Measurements from ENCODE around the gene CAPN3.

DNA sequence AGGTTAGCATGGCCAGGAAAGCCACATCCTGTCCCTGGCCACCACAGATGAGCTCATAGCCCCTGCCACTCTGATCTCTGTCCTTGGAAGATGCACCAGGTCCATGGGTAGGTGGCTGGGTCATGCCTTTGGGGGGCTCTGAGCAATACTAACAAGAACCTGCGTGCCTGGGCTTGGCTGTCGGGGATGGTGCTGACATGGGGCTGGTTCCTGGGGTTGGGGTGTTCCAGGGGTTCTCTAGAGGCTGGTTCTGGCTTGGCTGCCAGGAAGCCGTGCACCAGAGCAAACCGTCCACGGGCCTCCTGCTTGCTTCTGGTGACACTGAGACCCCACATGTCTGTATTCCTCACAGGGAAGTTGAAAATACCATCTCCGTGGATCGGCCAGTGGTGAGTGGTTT, 44.1 kb downstream of the CAPN3 start:
- TF ChIP-seq, protein P1, sequence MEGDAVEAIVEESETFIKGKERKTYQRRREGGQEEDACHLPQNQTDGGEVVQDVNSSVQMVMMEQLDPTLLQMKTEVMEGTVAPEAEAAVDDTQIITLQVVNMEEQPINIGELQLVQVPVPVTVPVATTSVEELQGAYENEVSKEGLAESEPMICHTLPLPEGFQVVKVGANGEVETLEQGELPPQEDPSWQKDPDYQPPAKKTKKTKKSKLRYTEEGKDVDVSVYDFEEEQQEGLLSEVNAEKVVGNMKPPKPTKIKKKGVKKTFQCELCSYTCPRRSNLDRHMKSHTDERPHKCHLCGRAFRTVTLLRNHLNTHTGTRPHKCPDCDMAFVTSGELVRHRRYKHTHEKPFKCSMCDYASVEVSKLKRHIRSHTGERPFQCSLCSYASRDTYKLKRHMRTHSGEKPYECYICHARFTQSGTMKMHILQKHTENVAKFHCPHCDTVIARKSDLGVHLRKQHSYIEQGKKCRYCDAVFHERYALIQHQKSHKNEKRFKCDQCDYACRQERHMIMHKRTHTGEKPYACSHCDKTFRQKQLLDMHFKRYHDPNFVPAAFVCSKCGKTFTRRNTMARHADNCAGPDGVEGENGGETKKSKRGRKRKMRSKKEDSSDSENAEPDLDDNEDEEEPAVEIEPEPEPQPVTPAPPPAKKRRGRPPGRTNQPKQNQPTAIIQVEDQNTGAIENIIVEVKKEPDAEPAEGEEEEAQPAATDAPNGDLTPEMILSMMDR (IDR thresholded peaks at IDR 0.05 in 4 of 5, conservative IDR thresholded peaks at IDR 0.05 in 1 of 5): no peak
- no peak for TF ChIP-seq POLR2A (IDR thresholded peaks at IDR 0.05)
